Islet precursor cell (in vitro differentiated cells): ENCODE measurements around the gene UBE2I.
"Not testable (repeated sequence)": the region's sequence is repeated elsewhere in the genome, so short reads cannot be mapped to it uniquely, and the experiment has no call there.

ENCODE experiments used
- DNase-seq: peaks from one replicate; pipeline ENCODE4 v3.0.0-alpha.2; 2018

Gene UBE2I

GRCh38 chr16:1293921-1294656 lies 15.3 kb upstream of the UBE2I start:
- peak; percentile 81 for DNase-seq

GRCh38 chr16:1295465-1295864 lies 14.0 kb upstream of the UBE2I start:
- no peak for DNase-seq

DNA sequence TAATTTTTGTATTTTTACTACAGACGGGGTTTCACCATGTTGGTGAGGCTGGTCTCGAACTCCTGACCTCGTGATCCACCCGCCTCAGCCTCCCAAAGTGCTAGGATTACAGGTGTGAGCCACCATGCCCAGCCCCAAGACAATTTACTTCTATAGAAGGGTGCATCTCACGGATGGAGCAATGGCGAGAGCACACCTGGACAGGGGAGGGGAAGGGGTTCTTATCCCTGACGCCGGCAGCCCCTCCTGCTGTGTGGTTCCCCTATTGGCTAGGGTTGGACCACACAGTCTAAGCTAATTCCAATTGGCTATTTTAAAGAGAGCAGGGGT lies 12.8 kb upstream of the UBE2I start:
- not testable (repeated sequence) for DNase-seq

DNA sequence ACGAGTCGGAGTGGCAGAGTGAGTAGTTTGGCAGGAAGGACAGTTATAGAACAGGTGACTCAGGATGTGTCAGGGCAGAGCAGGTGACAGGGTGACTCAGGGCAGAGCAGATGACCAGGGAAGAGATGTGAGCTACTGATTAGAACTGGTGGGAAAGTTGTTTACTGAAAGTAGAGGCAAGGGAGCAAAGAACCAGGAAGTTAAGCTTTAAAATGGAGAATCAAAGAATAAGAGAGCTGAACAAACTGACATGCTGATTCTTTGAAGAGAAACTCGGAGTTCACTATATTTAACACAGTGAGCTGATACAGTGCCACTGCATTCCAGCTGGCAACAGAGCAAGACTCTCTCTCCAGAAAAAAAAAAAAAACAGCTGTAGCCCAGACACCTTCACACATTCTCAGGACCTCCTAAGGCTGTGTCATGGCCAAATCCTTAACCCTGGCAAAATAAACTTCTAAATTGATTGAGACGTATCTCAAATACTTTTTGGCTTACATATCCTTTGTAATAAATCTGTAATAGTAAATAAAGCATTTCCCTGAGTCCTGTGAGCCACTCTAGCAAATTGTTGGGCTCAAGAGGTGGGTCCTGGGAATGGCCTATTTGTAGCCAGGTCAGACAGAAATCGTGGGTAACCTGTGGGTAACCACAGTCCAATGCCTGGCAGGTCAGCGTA lies 12.3 kb upstream of the UBE2I start:
- peak; percentile 94 for DNase-seq

DNA sequence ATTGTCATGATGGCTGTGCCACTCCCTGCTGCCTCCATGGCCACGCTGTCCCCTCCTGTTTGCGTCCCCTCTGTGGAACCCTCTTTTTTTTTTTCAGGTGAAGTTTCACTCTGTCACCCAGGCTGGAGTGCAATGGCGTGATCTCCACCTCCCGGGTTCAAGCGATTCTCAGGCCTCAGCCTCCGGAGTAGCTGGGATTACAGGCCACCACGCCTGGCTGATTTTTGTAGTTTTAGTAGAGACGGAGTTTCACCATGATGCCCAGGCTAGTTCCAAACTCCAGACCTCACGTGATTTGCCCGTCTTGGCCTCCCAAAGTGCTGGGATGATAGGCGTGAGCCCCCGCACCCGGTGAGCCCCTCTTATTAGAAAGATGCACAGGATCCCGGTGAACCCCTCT lies 11.0 kb upstream of the UBE2I start:
- no peak for DNase-seq

GRCh38 chr16:1299012-1299867 lies 10.2 kb upstream of the UBE2I start:
- no peak for DNase-seq

DNA sequence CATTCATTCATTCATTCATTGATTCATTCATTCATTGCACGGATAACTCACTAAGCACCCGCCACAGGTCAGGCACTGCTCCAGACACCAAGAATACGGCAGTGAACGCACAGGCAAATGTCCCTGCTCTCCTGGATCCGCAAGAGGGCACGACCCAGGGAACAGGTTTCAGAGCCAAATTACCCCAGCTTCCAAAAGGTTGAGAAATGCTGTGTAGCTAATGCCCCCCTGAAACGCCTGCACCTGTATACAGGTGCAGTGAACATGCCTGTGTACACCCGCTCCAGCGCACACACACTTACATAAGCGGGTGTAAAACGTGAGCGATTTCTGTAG lies 9.6 kb upstream of the UBE2I start:
- DNase-seq, result no peak

DNA sequence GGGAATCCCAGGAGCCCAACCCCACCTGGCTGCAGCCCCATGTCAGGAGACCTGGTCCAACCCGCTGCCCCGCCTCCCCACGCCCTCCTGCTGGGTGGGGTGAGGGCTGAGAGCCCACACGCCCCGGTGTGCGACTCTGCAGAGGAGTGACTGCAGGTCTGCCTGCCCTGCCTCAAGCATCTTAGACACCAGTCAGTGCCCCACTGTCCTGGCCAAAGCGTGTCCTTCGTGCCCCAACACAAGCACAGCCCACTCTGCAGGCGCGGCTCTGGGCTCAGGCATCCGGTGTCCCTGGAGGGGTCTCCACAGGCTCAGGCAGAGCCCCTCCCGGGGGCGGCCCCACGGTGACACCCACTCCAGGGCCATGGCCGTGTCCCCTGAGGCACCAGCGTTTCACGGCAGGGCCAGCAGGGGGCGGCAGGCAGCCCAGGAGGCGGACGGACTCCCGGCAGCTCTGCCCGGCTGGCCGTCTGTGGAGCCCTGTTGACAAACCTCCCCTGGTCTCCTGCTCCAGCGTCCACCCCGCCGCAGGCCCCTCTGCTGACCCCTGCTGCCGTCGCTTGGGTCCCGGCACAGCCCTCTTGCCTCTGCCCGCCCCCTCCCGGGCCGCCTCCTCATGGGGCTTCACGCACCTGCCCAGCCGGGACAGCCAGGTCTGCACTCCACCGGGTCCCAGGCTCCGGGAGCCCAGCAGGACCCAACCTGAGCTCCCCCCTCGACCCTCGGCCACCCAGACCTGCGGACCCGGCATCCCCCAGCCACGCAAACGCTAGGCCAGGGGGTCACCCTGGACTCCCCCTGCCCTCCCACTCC lies 8.6 kb upstream of the UBE2I start:
- peak; percentile 94 for DNase-seq

DNA sequence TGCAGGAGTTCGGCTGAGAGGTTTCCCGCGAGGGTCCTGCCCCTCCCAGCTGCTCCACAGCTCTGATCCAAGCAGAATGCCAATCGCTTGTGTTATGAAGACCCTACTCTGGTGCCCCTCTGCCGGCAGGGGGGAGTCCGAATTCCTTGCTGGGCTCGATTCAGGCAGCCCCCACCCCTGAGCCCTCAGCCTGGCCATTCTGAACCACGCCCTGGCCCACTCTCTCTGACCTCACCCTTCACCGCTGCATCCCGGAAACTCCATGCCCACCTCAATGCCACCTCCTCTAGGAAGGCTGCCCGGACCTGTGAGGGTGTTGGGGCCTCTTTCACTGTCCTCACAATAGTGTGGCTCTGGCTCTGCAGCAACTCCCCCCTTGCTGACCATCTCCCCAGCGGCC lies 7.9 kb upstream of the UBE2I start:
- no peak for DNase-seq

DNA sequence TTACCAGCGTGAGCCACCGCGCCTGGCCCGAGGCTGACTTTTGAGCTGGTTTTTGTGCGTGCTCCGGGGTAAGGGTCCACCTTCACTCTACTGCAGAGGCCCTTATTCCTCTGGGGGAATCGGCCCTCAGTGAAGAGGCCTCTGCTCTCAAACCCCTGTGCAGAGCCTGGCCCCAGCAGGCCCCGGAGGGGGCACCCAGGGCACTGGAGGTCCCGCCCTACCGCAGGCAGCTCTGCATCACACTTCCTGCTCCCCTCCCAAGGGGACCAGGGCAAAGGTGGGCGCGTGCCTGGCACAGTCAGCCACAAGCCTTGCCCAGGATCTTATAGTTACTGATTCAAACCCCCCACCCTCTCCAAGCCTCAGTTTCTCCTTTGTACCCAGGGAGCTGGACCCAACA lies 3.6 kb upstream of the UBE2I start:
- DNase-seq, result no peak

- DNase-seq, result no peak
These were observed 3.1 kb upstream of the UBE2I start for GRCh38 chr16:1306334-1306733.

DNA sequence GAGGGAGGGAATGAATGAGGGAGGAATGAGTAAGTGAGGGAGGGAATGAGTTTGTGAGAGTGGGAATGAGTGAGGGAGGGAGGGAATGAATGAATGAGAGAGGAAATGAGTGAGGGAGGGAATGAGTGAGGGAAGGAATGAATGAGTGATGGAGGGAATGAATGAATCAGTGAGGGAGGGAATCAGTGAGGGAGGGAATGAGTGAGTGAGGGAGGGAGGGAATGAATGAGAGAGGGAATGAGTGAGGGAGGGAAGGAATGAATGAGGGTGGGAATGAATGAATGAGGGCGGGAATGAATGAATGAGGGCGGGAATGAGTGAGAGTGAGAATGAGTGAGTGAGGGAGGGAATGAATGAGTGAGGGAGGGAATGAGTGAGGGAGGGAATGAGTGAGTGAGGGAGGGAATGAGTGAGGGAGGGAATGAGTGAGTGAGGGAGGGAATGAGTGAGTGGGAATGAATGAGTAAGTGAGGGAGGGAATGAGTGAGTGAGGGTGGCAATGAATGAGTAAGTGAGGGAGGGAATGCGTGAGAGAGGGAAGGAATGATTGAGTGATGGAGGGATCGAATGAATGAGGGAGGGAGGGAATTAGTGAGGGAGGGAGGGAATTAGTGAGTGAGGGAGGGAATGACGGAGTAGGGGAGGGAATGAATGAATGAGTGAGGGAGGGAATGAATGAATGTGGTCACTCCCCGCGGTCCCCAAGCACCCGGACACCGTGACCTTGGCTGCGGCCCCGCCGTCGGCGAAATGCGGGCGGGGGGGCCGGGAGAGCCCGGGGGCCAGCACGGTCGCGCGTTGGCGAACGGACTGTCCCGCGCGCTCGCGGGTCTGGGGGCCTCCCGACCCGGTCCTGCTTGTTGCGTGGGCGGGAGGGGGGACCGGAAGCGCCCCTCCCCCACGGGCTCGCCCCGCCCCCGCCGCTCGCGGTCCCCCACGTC lies 1.1 kb upstream of the UBE2I start:
- no peak for DNase-seq

DNA sequence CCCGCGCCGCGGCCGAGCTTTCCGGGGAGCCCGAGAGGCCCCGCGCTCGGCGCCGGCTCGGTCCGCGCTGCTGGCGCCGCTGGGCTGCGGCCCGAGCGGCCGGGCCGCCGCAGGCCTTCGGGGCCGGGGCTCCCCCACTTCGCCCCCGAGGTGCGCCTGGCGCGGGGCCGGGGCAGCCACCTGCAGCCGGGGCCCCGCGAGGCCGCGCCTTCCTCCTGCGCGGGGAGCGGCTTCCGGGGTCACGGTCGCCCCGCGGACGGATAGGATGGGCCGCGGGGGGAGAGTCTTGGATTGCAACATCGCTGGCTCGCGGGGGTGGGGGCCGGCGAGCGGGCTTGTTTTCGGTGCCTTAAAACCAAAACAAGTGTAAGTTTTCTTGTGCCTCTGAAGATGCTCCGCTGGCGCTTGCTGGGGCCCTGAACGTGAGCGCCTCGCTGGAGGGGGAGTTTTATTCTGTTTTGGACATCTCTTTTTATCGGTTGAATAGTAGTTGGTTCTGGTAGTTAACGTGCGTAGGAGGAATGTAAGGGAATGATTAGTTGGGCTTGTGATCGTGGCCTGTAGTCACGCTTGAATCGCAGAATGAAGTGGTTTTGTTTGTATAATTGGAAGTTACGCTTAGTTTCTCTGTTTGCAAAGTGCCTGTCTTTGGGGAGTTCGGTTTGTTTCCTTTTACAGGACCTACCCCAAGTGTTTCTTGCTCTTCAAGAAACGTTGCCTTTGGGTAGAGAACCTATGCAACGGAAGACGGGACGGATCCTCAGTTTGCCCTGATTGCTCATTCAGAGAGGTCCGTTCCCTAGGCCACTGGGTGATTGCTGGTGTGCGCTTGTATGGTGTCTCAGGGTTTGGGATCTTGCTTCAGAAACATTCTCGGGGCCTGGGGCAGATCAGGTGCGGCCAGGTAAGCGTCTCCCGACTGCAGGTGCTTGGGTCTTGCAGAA lies 724 bp downstream of the UBE2I start:
- DNase-seq, result no peak

DNA sequence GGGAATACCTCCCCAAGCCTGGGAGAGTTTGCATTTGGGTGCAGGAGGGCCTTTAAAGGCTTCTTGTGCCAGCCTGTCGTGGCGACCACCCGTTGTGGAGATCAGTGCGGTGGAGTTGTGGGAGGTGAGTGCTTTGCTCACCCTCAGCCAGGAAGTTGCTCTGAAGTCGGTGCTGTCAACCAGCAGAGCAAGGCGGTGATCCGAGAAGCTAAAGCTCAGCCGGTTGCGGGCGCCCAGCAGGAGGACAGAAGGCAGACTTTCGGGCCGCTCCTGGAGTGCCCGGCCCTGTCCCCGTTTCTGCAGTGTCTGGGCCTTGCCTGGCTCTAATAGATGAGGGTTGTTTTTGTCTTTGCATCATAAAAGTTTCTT lies 1.4 kb downstream of the UBE2I start:
- DNase-seq, result no peak

DNA sequence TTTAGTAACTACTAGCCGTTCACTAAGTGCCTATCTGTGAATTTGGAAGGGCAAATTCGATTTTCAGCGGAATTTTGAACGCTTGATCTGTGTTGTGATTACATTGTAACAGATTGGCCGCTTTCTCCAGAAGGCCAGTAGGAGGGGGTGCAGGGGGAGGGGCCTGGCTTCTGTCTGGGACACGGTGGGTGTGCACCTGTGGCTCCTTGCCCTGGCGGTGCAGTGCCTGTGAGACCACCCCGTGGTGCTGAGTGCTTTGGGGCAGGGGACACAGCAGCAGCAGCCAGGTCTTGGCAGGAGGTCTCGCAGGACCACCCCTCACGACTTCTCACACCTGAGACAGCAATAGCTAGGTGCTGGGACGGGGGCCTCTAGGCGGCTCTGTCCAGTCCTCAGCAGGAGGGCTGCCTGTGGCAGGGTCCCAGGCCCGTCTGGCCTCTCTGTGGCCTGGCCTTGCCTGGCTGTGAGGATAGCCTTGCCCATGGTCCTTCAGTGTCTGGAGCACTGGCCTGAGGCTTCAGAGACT lies 1.8 kb downstream of the UBE2I start:
- DNase-seq, result no peak

- DNase-seq, result no peak
These were observed 2.5 kb downstream of the UBE2I start for GRCh38 chr16:1311738-1312466.

- DNase-seq, result no peak
These were observed 3.0 kb downstream of the UBE2I start for GRCh38 chr16:1312467-1312816.

GRCh38 chr16:1312903-1313302 lies 3.5 kb downstream of the UBE2I start:
- no peak for DNase-seq

GRCh38 chr16:1313721-1314369 lies 4.4 kb downstream of the UBE2I start:
- no peak for DNase-seq
